NCI-H526 treated with DMSO at 0.1 percent for 48 hours (cell line): ENCODE data around the gene FOXC1.

Source experiments
- DNase-seq: peaks from one replicate; lab custom pipeline; 2025; lab: John Stamatoyannopoulos, UW

FOXC1 gene

DNA sequence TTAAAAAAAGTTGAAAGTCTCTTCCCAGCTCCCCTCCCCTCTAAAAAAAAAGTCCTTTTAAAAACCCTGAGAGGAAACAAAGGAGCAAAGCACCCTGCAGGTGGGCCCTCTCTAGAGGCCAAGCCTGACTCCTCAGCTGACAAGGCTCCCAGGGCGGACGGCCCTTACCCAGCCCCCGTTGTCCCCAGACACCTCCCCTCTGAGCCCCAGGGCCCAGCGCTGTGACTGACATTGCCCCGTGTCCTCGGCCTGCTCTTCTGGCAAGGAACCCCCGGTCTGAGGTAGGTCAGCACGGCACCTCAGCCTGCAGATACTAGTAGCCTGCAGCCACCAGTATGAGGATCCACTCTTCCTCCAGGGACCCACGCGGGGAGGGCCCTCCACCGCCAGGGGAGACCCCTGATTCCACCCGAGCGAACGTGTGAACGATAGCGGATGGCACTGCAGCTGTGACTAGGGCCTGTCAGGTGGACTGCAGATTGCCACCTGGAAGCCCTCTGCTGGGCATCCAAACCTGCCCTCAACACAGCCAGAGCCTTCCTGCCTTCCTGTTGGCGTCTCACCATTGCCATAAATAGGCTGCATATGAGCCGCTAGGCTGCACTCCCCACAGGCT lies 34.2 kb downstream of the FOXC1 start:
- DNase-seq: no peak

GRCh38 chr6:1644516-1645060 lies 34.9 kb downstream of the FOXC1 start:
- DNase-seq: no peak

- DNase-seq: no peak
These were observed 35.9 kb downstream of the FOXC1 start for GRCh38 chr6:1645466-1646185.

DNA sequence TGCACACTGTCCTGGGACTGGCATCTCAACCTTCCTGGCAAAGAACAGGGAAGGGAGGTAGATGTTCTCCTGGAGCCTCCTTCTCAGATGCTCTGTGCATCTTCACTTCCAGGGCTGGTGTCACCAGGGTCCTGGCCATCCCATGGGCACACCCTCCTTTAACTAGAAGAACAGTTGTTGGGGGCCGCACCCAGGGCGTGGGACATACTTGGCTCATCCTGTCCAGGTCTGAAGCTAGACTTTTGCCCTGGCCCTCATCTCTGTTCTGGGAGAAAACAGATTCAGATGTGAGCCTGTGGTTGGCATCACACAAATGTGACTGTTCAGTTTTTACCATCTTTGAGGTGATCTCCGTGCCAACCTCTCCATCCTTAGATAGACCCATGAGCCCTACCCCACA lies 41.6 kb downstream of the FOXC1 start:
- no peak for DNase-seq

DNA sequence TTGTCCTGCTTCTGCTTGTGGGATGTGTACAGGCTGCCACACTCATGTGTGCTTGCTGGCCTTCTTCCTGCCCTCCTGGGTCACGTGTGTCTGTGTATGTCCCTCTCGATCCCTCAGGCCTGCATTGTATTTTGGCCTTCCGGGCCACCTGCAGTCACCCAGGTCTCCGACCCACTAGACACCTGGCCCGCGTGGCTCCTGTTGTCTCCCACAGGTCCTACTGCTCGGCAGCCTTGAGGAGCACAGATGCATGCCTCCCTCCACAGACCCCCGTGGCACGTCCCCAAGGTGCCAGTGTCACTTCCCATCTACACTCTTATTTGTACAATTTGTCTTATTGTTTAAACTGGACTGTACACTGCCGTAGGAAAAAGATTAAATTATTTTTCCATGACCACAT lies 43.1 kb downstream of the FOXC1 start:
- no peak for DNase-seq

GRCh38 chr6:1654054-1654453 lies 44.3 kb downstream of the FOXC1 start:
- DNase-seq: no peak

DNA sequence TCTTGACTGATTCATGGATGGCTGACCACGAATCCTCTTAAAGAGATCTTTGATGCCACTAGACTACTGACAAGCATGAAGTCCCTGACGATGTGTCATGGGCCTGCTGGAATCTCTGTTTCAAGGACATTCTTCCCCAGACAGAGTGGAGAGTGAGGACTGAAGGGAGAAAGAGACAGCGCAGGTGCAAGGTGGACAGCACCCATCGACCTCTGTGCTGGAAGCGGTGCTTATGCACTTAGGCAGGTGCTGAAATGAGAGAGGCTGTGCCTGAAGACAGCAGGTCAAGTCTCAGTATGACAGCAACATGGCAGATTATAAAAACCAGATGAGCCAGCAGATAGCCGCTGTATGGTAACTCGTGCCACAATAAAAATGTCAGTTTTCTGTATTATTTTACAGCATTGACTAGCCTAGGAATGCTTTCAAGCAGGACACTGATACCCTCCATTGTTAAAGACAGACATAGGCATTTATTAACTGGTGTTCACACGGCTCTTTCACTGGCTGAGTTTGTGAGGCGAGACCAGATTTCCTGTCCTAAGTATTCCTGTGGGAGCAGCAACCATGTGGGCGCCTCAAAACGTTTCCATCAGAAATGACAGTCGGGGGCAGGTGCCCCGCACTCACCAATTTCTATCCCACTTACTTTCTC lies 47.5 kb downstream of the FOXC1 start:
- DNase-seq: no peak

DNA sequence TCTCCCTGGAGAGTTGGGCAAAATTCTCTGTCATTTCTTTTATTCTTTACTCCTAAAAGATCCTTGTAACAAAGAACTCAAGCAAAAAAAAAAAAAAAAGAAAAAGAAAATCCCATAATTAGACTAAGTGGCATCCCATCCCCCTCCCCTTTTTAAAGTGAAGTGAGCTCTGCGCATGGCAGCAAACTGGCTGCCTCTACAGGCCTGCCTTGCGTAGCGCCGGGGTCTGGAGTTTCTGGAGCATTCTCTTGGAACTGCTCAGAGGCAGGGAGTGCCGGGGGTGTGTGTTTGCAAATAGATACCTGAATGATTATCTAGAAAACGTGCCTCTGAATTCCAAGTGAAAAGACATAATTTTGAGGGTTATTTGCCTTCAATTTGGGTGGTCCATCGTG lies 48.1 kb downstream of the FOXC1 start:
- DNase-seq: no peak

DNA sequence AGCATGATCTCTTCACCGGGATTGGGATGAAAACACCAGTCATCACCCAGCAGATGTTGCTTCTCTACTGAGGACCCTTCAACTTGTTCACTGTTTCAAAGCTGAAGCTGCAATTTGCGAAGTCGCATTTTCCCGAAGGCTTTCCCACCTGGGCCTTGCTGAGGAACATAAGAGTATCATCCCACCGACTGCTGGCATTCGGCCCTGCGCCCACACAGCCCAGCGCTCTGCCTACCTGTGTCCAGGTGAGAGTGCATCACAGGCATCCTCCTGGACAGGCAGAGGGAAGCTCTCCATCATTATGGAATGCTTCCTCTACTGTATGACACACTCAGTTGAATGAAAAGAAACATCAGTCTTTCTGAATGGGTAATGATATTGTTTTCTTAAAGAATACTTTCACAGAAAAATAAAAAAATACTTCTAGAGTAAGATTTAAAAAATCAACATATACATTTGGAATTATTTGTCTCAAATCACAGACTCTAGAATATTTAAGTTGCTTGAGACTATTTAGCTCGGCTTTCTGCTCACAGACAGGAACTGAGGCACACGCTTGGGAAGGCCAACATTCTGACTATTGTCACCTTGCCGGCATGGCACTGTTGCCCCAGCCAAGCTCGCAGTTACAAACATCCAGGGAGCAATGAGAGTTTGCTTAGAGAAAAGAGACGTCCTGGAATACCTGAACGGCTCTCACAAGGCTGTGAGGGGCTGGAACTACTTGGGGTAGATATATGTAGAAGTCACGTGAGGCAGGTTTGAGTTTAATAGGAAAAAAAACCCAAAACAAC lies 48.7 kb downstream of the FOXC1 start:
- DNase-seq: no peak

DNA sequence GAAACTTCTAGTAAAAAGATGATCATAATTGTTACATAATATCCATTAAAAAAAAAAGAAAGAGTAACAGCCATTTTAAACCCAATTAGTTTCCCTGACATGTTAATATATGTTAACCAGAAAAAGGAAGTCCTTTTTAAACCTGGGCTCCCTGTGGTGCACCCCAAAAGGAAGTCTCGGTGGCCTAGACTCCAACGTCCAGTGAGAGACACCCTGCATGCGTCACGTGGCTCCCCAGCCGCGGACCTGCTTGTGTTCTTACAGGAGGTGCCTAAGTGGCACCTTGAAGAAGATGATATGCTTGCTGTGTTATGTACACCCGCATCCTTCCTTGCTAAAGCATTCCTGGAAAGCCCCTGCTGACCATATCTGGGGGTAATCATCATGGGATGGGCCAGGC lies 50.1 kb downstream of the FOXC1 start:
- no peak for DNase-seq

DNA sequence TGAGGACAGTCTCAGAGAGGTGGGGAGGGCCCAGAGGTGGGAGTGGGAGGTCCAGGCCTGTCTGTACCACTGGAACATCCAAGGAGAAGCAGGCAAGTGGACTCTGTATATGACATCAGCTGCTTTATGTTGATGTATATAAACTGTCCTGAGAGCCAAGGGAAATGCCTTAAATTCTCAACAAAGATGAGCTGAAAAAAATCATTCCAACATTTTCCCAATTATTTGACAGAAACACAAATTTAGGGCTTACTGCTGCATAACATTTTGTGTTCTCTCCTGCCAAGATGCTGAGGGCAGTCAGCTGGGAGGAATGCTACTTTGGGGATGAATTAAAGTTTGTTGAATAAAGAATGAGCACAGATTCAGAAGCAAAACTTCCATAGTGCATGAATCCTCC lies 52.8 kb downstream of the FOXC1 start:
- no peak for DNase-seq
